ENCODE measurements around the gene C15orf61.
A peak's percentile ranks its signal among the peaks of the same experiment; 100 is the strongest.

C15orf61 gene

DNA sequence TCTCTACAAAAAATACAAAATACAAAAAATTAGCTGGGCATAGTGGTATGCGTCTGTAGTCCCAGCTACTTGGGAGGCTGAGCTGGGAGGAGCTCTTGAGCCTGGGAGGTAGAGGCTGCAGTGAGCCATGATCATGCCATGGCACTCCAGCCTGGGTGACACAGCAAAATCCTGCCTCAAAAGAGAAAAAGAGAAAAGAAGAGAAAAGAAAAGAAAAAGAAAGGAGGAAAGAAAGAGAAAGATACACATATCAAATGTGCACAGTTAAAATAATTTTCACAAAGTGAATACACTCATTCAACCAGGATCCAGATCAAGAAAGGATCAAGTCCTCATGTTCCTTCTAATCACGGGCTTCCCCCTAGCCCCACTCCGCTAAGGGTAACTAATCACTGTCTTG, 5.8 kb upstream of the C15orf61 start:
- no peak for DNase-seq

DNA sequence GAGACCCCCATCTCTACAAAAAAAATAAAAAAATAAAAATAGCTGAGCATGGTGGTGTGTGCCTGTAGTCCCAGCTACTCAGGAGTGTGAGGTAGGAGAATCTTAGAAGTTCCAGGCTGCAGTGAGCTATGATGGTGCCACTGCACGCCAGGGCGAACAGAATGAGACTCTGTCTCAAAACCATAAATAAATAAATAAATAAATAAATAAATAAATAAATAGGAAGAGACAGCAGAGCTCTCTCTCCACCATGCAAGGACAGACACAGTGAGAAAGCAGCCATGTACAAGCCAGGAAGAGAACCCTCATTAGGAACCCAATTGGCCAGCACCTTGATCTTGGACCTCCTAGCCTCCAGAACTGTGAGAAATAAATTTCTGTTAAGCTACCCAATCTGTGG, 5.4 kb upstream of the C15orf61 start:
- DNase-seq: no peak

DNA sequence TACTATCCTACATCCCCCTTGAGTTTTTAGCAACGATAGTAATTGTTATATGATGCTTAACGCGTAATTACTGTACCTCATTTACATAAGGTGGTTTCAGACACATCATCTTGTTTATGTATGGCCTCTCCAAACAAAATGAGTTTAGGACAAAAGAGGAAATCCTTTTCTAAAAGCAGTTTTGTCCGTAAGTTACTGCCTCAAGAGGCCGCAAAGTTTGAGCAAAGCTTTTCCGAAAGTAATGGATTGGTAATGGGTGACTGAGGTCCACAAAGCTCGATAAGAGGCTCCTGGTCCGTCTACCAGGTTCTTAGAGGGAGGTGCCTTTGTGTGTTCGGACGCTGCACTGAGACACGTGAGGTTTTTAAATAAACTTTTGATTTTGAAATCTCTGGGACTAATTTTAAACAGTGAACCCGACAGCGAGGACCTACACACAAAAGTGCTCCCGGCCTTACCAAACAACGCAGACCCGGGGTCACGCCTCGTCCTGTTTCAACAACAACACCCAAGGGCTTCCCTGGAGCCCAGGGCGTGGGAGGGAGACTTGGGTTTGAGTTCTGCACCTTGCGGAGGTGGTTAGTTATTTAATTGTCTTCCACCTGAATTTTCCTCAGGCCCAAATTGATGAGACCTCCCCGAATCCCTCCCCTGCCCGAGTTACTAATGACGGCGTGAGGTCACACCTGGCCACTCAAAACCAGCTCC, 456 bp upstream of the C15orf61 start:
- no peak for DNase-seq

DNA sequence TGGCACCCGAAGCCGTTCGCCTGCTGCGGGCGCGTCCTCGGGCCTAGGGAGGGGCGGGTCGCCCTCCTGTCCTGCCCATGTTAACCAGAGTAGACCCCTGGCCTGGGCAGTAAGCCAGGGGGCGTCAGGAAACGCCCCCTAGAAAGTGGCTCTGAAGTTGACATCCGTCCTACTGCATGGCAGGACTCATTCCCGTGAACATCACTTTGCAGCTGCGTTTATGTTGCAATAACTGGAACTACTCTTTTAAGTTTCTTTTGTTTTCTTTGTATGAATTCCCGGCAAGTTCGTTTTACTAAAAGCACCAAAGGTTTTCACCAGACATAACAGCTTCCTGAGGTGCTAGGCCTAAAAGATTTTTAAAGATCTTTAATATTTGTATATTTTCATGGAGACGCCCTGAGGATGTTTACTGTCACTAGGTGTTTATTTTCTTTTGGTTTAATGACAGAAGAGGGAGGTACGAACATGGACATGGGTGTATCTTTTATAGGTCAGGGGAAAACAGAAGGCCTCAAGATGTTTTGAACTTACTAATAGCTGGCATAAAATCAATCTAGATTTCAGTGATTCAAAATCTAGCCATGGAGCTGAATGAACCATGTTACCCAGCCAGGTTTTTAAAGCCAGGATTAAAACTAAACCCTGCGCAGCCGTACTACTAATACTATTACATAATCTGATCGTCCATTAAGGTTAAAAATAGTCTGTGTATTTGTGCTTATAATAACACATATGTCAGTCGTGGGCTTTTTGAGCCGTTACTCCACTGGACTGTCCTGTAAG, 1.0 kb downstream of the C15orf61 start:
- no peak for DNase-seq

DNA sequence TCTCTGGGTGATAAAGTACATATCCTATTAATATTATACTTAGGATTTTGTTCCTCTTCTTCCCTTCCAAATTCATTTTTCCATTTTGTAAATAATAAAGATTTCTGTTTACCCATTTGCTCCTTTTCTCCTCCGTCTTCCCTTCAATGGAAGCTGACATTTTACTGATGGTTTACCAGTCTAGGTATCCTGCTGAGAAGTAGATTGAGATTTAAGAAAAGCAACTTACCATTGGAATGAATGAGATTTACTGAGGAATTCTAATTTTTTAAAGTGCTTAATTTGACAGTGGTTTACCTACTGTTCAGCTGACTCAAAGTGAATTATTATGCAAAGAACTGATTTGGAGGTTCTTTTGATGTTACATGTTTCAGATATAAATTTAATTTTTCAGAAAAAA, 2.4 kb downstream of the C15orf61 start:
- no peak for DNase-seq

DNA sequence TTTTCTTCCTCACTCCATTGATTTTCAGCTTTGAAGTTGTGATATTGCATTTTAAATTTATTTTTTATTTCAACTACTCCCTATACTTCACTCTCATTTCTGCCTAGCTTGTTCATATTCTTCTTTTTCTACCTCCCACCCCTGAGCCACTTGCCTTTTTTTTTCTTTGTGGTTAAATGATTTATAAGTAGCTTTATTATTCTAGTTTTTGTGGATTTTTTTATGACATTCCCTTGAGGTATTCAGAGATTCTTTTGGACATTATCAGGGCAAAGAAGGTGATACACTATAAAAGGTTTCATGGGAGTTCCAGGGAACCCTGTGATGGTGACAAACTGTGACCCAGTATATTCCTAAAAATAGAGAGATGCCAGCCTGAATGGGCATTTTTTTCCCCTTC, 3.3 kb downstream of the C15orf61 start:
- DNase-seq: no peak

DNA sequence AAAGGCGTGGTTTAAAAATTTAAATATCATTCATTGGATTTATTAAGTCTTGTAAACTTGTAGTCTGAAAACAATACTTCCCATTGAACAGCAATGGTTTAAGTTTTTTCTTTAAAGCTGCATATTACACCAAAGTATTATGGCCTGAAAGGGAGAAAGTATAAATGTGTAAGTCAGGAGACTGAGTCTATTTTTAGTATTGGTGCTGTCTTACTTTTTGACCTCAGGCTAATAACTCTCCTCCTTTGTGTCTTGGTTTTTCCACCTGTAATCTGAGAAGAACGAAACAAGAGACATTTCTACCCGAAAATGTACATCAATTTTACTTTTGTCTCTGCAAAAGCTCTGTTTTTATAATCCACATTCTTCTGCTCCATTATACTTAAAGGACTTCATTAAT, 7.6 kb downstream of the C15orf61 start:
- no peak for DNase-seq

DNA sequence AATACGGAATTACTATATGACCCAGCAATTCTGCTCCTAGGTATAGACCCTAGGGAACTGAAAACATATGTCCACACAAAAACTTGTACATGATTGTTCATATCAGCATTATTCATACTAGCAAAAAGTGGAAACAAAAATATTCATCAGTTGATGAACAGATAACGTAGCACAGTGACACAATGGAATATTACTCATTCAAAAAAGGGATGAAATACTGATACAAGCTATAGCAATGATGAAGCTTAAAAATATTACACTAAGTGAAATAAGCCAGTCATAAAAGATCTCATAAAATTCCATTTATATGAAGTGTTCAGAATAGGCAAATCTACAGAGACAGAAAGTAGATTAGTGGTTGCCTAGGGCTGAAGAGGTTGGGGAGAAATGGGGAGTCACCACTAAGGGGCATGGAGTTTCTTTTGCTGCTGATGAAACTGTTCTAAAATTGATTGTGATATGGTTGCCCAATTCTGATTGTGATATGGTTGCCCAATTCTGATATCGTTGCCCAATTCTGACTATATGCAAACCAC, 10.5 kb downstream of the C15orf61 start:
- no peak for DNase-seq

DNA sequence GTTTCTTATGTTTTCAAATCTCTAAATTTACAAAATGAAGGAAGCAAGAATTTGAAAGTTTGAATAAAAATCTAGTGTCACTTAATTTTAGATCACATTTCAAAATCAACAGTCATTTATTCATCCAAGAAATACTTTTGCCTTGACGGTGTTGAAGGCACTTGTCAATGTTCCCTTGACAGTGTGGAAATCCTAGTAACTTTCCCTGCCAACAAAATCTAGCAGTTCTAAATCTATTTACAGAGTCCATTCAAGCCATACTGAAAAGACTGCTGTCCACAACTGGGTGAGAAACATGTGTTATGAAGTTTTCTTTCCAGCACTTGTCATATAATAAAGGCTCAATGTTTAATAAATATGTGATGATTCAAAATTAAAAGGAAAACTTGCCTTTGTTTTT, 12.9 kb downstream of the C15orf61 start:
- no peak for DNase-seq

DNA sequence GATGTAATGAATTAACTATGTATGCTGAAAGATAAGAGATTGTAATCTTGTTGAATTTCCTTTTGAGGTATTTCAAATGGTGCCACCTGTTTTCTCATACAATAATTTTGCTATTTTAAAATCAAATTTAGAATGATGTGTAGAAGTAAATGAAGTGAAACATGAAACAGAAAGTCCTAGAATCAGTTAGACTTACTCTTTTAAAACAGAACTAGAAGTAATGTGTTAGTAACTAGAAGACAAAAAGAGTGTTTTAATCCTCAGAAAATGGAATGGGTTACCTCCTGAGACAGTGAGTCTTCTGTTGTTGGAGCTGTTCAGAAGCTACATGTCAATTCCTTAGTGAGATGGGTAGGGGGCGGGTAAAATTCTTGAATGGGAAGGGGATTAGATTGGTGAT, 13.4 kb downstream of the C15orf61 start:
- DNase-seq: no peak

DNA sequence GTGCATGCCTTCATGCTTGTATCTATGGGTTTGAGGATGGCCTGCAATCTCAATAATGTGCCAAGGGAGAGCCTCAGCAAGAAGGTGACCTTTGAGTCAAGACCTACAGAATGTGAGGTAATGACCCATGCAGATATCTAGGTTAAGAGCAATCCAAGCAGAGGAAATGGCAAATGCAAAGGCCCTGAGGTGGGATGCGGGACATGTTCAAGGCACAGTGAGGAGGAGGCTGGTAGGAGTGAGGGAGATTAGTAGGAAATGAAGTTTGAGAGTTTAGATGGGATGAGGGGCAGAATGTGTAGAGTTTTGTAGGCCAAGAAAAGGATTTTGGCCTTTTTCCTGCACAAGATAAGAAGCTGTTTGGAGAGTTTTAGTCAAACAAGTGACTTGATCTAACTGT, 16.8 kb downstream of the C15orf61 start:
- no peak for DNase-seq

DNA sequence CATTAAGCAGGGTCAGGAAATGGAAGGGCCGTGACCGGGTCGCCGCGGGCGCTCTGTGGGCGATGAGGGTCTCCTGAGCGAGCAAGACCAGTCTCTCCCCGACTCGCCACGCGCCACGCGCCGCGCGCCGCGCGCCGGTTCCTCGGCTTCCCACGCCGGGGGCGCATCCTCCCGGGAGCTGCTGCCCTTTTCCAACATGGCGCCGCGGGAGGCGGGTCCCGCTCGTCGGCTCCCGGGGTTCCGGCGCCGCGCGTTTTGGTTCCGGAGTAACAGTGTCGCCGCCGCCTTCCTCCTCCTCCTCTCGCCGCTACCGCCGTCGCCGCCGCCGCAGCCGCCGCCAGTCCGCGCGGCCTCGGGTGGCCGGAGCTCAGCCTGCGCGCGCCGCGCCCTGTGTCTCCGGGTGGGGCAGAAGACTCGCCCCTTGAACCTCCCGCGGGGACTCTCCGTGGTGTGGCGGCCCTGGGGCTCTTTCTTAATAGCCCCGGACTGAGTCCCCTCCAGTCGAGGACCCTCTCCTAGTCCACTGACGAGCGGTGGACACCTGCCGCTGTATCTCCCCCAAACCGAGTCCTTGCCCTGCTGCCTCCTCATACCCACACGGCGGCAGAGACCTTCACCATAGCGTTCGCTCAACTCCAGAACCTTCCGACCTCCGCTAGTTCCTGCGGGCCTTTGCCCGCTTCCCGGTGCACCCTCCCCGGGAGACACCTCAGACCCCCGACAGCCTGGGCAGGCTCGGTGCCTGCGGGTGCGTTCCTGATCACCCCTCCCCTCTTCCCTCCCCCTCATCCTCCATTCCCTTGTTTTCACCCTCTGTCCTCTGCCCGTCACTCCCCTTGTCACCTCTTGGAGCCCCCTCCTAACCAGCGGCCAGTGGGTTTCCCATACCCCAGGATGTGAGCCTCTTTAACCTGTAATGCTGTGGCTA, 21.8 kb downstream of the C15orf61 start, which contains the start of gene MAP2K5:
Gene MAP2K5, plus strand, starts transcription at position 284 of the 928 bp plus-strand sequence. Its CDS starts 633 bp downstream, at position 917.
- peak; percentile 87 for DNase-seq

DNA sequence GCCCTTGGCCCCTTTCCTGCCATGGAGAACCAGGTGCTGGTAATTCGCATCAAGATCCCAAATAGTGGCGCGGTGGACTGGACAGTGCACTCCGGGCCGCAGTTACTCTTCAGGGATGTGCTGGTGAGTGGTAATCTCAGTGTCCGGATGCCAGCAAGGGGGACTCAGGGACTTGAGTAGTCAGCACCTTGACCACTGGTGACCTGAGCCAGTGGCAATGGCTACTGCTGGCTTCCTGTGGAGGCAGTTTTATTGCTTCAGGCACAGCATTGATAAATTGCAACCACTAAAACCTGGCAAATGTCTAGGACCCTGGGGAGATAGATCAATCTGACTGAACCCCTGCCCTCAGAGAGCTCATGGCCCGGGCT, 22.4 kb downstream of the C15orf61 start:
- DNase-seq: no peak

DNA sequence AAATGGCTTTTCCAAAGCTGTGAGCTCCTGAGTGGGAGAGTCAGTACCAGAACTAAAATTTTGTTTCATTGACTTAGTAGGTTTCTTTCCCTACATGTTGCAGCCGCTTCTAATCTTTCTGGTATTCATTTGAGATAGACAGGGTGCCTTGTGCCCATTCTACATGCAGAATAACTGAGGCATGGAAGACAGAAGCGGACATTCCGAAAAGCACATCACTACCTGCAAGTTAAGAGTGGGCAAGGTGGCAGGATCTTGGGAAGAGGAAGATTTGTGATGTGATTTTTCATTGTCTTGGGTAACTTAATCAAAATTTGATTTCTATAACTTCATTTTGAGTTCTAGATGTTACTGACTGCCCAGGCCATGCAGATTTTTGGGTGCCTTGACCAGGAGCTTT, 23.5 kb downstream of the C15orf61 start:
- DNase-seq: no peak

DNA sequence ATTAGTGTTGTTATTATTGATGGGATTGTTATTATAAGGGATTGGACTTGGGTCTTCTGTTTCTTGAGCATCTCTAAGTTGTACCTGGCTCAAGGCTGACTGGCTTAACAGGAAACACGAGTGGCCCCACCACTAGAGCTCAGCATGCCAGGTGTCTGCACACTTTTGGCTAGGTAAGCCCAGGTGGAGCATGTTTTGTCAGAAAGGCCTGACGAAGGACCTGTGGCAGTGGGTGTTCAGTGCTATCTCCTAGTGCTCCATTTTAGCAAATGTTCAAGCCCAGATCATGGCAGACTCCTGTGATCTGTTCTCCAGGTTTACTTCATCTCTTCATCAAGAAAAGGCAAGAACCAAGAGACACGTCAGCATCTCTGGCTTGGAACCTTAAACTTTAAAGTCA, 24.9 kb downstream of the C15orf61 start:
- DNase-seq: no peak

DNA sequence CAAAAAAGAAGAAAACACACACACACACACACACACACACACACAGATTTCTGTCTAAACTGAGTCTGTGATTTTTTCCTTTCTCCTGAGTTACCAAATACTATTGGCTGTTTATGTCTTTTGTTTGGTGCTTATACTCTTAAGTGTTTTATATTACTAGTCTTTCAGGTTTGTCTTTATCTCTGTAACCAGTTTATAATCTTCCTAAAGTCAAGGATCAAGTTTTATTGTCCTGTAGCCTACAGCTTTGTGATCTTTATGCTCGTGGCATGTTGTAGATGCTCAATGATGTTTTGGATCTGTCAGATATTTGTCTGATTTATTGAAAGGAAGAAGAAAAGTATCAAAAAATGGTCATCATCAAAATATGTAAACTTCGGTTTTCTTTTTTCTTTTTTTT, 26.1 kb downstream of the C15orf61 start:
- no peak for DNase-seq

DNA sequence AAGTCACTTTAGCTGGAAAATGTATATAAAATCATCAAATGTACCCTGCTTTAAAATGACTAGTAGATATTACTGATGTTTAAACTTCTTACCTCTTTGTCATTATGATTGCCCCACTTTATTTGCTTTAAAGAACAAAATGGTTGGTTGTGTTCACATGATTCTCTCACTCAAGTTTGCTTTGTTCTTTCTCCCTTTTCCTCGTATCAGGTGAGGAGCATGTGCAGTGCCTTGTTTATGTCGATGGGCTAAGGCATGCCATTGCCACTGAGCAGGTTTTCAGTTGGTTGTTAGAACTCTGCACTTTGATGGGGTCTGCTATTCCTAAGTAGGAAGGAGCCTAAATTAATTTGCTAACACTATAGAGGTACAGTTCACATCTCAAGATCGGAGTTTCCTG, 26.9 kb downstream of the C15orf61 start:
- DNase-seq: no peak

DNA sequence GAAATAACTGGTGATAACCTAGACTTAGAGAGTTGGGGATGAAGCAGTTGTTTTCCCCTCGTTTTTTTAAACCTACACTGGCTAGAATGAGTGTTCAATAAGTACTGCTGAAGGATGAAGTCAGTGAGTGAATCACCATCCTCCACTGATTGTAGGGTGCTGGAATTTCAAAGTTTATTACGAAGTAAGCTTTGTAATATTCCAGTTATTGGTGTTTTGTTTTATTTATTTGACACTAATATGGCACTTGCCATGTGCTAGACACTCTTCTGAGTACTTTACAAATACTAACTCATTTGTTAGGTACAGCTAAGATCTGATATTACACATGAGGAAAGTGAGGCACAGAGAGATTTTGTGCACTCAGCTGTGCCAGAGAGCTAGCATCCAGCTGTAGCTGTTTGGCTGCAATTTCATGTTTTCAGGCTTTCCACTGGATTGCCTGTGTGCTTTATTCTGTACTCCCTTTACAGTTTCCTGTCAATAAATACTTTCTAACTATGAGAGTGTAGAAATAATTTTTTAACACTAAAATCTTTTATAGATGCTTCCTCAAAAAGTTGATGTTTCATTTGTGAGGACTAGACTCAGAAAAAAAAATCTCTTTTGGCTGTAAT, 27.4 kb downstream of the C15orf61 start:
- DNase-seq: no peak

DNA sequence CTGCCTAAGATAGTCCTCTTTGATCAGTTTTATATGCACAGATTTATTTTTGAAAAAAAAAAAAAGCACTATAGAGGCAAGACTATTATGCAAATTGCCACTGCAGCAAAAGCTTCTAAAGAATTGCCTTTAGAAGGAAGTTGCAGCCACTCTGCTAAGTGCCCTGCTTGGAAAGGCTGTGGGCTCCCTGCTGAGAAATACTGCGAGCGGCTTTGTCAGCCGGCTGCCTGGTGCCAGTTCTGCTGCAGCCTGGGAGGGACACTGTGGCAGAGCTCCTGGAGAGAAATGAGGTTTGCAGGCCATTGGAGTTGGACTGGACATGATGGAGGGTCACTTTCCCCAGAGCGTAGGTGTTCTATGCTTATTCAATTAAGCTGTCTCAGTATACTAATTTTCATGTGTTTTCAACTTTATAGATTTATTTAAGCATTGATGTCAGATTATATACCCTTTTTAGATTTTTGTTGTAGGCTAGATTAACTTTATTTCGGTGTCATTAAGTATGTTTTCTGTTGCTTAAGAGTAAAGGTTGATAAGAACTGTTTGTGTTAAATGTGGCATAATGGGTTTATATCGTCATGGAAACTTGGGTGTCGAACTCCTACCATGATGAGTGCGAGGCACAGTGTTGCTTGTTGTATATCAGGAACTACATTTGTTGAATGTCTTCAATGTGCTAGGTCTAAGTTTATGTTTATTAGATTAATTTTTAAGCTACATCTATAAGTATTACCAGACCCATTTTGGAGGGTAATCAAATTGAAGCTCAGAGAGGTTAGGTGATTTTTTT, 28.1 kb downstream of the C15orf61 start:
- peak; percentile 28 for DNase-seq

DNA sequence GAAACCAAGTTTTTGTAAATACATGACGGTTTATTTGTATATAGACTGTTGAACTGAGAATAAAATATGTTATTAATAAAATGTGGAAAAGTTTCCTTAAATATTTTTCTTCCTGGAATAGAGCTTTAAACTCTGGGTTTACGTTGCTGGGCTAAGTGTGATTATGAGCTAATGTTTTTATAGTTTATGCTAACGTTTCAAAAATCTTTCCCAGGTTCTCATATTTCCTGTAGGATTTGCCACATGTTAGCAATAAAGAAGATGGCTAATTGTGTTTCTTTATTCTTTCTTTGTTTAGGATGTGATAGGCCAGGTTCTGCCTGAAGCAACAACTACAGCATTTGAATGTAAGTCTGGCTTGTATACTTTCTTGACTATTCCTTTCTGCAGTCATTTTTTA, 28.8 kb downstream of the C15orf61 start:
- DNase-seq: no peak

DNA sequence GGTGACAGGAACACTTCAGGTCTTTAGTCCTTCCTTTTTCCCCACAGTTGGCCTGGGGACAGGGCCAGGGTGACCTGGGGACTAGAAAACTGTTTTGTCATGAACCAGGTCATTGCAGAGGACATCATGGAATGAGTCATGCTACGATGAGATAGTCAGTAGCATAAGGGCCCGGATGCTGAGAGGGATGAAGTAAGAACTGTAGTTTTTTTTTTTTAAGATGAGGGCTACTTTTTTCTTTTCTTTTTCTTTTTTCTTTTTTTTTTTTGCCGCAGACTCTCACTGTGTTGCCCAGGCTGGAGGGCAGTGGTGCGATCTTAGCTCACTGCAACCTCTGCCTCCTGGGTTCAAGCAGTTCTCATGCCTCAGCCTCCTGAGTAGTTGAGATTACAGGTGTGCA, 29.6 kb downstream of the C15orf61 start:
- no peak for DNase-seq

DNA sequence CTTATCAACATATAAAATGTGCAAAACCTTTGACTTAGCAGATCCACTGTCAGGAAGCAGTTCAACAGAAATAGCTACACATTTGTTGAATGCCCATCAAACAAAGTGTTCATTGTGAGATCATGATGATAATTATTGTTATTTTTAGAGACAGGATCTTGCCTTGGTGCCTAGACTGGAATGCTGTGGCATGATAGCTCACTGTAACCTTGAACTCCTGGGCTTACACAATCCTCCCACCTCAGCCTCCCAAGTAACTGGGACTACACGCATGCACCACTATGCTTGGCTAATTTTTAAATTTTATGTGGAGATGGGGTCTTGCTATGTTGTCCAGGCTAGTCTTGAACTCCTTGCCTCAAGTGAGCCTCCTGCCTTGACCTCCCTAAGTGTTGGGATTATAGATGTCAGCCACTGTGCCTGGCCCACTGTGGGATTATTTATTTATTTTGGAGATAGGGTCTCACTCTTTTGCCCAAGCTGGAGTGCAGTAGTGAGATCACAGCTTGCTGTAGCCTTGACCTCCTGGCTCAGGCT, 30.3 kb downstream of the C15orf61 start:
- no peak for DNase-seq
